ENCODE measurements around the gene DUSP2.

DUSP2 gene

GRCh38 chr2:96124406-96125265, 20.6 kb downstream of the DUSP2 start:
- in situ Hi-C loops (cut with HindIII; ENCODE audit: low sequenced_read_pairs) = no loop called here
- TF ChIP-seq CTCF (IDR thresholded peaks at IDR 0.05; ENCODE audit: low read depth, low read length, missing control alignments) = no peak
- no peak for DNase-seq (ENCODE audit: low read depth)
- H3K4me3 ChIP-seq (ENCODE audit: low read depth, low read length) = no peak overlapping the region

- H3K4me3 ChIP-seq (ENCODE audit: low read depth, low read length) = no peak overlapping the region
- TF ChIP-seq CTCF (IDR thresholded peaks at IDR 0.05; ENCODE audit: low read depth, low read length, missing control alignments) = no peak
- DNase-seq (ENCODE audit: low read depth) = no peak
- in situ Hi-C loops (cut with HindIII; ENCODE audit: low sequenced_read_pairs) = no loop called here
Measured at GRCh38 chr2:96123936-96124335, 21.3 kb downstream of the DUSP2 start.

- in situ Hi-C loops (cut with HindIII; ENCODE audit: low sequenced_read_pairs) = no loop called here
- TF ChIP-seq CTCF (IDR thresholded peaks at IDR 0.05; ENCODE audit: low read depth, low read length, missing control alignments) = no peak
- no peak overlapping the region for H3K4me3 ChIP-seq (ENCODE audit: low read depth, low read length)
- no peak for DNase-seq (ENCODE audit: low read depth)
Measured at GRCh38 chr2:96123290-96123689, 21.9 kb downstream of the DUSP2 start.

GRCh38 chr2:96122391-96122790, 22.8 kb downstream of the DUSP2 start:
- in situ Hi-C loops (cut with HindIII; ENCODE audit: low sequenced_read_pairs) = no loop called here
- no peak for TF ChIP-seq CTCF (IDR thresholded peaks at IDR 0.05; ENCODE audit: low read depth, low read length, missing control alignments)
- no peak for DNase-seq (ENCODE audit: low read depth)
- H3K4me3 ChIP-seq (ENCODE audit: low read depth, low read length) = no peak overlapping the region

GRCh38 chr2:96121414-96121813, 23.8 kb downstream of the DUSP2 start:
- no peak for TF ChIP-seq CTCF (IDR thresholded peaks at IDR 0.05; ENCODE audit: low read depth, low read length, missing control alignments)
- DNase-seq (ENCODE audit: low read depth) = no peak
- H3K4me3 ChIP-seq (ENCODE audit: low read depth, low read length) = no peak overlapping the region
- in situ Hi-C loops (cut with HindIII; ENCODE audit: low sequenced_read_pairs) = no loop called here

- no peak overlapping the region for H3K4me3 ChIP-seq (ENCODE audit: low read depth, low read length)
- DNase-seq (ENCODE audit: low read depth) = no peak
- in situ Hi-C loops (cut with HindIII; ENCODE audit: low sequenced_read_pairs) = no loop called here
- TF ChIP-seq CTCF (IDR thresholded peaks at IDR 0.05; ENCODE audit: low read depth, low read length, missing control alignments) = no peak
Measured at GRCh38 chr2:96120991-96121390, 24.2 kb downstream of the DUSP2 start.
